GM21423 (cell line): ENCODE data around the gene FGD6.
"Not testable (repeated sequence)": the region's sequence is repeated elsewhere in the genome, so short reads cannot be mapped to it uniquely, and the experiment has no call there.

Experiments used
- ATAC-seq: cut with Tn5 transposase; IDR thresholded peaks from one replicate; pipeline ENCODE4 v1.9.1; 2021; ENCODE audit warnings: mild to moderate bottlenecking, moderate library complexity; ENCODE audit not compliant: unreplicated experiment

Gene FGD6

GRCh38 chr12:95130096-95130495 lies 87.2 kb downstream of the FGD6 start:
- ATAC-seq, result no peak

- ATAC-seq, result no peak
Measured at GRCh38 chr12:95129115-95129514, 88.2 kb downstream of the FGD6 start.

- ATAC-seq, result no peak
Measured at GRCh38 chr12:95126736-95127135, 90.5 kb downstream of the FGD6 start.

- ATAC-seq, result no peak
Measured at GRCh38 chr12:95126076-95126475, 91.2 kb downstream of the FGD6 start.

- no peak for ATAC-seq
Measured at GRCh38 chr12:95124106-95124505, 93.2 kb downstream of the FGD6 start.

- ATAC-seq, result no peak
Measured at GRCh38 chr12:95118788-95119179, 98.5 kb downstream of the FGD6 start.

GRCh38 chr12:95118138-95118787 lies 99.0 kb downstream of the FGD6 start:
- no peak for ATAC-seq

GRCh38 chr12:95117178-95117599 lies 100.1 kb downstream of the FGD6 start:
- ATAC-seq, result peak; percentile 72

- peak; percentile 49 for ATAC-seq
Measured at GRCh38 chr12:95116773-95117172, 100.5 kb downstream of the FGD6 start.

GRCh38 chr12:95116341-95116740 lies 100.9 kb downstream of the FGD6 start:
- ATAC-seq, result no peak

- ATAC-seq, result no peak
Measured at GRCh38 chr12:95115641-95116040, 101.6 kb downstream of the FGD6 start.

GRCh38 chr12:95114766-95115405 lies 102.4 kb downstream of the FGD6 start:
- ATAC-seq, result no peak

- ATAC-seq, result no peak
Measured at GRCh38 chr12:95107362-95107761, 109.9 kb downstream of the FGD6 start.

GRCh38 chr12:95105540-95105939 lies 111.7 kb downstream of the FGD6 start:
- no peak for ATAC-seq

- ATAC-seq, result no peak
Measured at GRCh38 chr12:95104919-95105452, 112.3 kb downstream of the FGD6 start.

- peak; percentile 98 for ATAC-seq
Measured at GRCh38 chr12:95102916-95103671, 114.2 kb downstream of the FGD6 start.

GRCh38 chr12:95101957-95102356 lies 115.3 kb downstream of the FGD6 start:
- ATAC-seq, result not testable (repeated sequence)

- no peak for ATAC-seq
Measured at GRCh38 chr12:95100264-95101190, 116.7 kb downstream of the FGD6 start.

- ATAC-seq, result no peak
Measured at GRCh38 chr12:95099270-95099790, 117.9 kb downstream of the FGD6 start.

- ATAC-seq, result no peak
Measured at GRCh38 chr12:95096852-95097251, 120.4 kb downstream of the FGD6 start.
